GM18951 (cell line): ENCODE results near the gene GNG10.

ENCODE experiments used
- POLR2A ChIP-seq: IDR thresholded peaks from 4 replicates; pipeline ENCODE4 v1.6.1; 2011; ENCODE audit warnings: mild to moderate bottlenecking; ENCODE audit not compliant: insufficient read length, insufficient read depth; ENCODE audit errors: extremely low read depth
- in situ Hi-C: fragments of 300-500 bp; cut with MboI; formaldehyde crosslinking; loops from one replicate; pipeline ENCODE4 v1.12.0; 2022; ENCODE audit warnings: low sequenced_read_pairs, mixed read lengths, inconsistent platforms; ENCODE audit not compliant: unreplicated experiment

Gene GNG10

DNA sequence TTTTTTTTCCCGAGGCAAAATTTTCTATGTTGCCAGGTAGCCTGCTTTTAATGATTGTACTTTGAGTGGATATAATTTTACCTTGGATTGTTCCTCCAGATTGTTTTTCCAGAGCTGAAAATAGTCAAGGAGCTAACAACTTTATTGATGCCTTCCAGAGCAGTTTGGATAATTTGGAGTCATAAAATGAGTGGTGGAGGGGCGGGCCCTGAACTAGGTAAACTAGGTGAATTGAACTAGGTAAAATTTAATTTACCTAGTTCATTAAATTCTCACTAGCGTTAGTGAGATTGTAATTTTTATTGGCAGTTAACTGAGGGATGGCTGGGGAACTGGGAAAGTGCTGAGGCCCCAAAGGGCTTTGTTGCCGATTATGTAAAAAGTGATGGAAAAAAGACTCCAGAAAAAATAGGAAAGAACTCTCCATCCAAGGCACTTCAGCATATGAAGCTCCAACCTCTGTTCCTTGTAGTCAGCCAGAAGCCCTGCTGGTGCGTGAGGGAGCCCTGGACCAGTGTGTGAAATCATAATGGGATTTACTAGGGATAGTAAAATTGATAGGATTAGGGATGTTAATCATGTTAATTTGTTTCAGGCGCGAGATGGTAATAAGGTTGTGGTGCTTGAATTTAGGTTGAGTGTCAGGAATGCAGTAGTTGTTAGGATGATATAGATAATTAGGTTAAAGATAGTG lies 28.6 kb upstream of the GNG10 start:
- no peak for TF ChIP-seq POLR2A
- in situ Hi-C loops, result no loop called here

DNA sequence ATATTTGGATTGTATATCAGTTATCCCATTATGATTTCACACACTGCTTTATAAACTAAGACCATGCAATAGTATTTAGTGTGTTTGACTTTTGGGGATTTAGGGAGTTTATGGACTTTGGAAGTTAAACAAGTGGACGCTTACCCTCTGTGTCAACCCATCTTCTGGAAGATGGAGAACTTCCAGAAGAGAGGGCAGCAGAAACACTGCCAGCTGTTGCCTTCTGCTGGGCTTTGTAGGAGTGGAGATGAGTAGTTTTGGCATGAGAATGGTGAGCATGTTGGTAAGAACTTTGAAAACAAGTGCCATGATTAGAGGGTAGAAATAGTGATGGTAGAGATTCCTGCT lies 28.0 kb upstream of the GNG10 start:
- in situ Hi-C loops, result no loop called here
- no peak for TF ChIP-seq POLR2A

DNA sequence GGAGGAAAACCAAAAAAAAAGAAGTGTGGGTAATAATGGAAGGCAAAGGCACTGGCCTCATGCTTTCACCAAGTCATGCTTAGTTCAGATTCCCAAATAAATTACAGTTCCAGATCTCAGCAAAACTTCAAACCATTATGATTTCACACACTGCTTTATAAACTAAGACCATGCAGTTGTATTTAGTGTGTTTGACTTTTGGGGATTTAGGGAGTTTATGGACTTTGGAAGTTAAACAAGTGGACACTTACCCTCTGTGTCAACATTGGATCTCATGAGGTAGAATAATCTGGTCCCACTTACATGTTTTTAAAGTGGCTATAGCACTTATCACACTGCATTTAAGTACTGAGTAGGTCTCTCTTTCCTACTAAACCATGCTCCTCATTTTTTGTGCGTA lies 26.5 kb upstream of the GNG10 start:
- in situ Hi-C loops, result no loop called here
- no peak for TF ChIP-seq POLR2A

DNA sequence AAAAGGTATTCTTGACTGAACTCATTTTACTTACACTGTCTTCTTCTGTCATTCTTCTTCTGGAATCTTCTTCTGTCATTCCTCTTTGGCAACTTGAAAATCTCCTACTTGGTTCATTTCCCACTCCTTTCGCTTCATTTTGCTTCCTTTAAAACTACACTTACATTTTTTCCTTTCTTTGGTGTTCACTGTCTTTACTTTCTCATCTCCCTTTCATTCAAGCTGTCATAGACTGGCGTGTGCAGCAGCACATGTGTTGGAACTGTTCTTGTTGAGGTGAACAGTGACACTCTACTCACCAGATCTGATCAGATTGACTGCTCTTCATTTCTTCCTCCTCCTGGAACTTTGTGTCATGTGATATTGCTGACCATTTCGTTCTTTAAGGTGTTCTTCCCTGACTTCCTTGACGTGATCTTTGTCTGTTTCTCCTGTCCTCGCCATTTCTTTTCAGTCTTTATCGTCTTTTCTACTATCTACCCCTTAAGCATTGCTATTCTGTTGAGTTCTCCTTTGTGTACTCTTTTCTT lies 23.9 kb upstream of the GNG10 start:
- TF ChIP-seq POLR2A, result no peak
- in situ Hi-C loops, result no loop called here

DNA sequence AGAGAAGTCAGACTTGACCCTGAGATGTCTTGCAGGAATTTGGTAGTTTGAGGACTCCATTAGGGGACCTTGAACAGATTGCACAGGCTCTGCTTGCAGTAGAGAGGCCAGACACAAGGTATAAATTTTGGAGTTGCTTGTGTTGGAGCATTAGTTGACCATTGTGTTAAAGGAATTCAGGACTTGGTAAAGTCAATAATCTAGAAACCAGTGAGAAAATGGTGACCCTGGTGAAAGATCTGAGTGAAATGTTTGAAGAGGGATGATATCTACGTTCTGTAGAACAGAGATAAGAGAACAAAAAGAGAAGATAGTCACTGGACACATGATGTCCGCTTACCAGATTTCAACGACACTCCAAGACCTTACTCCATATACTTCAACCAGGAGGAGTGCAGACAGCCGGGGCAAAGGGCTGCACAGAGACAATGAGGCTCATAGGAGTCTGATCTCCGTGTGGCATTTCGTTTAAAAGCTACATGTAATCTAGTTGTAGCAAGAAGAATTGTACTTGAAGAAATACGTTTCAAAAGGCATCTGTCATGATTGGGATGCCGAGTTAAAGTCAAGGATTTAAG lies 17.1 kb upstream of the GNG10 start:
- in situ Hi-C loops, result no loop called here
- TF ChIP-seq POLR2A, result no peak

DNA sequence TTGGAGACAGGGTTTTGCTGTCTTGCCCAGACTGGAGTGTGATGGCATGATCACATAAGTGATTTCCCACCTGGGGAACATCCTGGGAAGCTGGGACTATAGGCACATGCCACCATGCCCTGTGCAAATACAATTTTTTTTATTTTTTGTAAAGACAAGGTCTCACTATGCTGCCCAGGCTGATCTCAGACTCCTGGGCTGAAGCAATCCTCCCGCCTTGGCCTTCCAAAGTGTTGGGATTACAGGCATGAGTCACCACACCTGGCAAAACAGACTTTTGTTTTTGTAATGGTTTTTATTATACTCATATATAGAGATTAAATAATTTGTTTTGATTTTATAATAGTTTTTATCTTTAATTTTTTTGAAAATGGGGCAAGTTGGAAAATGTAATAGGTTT lies 15.6 kb upstream of the GNG10 start:
- in situ Hi-C loops, result no loop called here
- TF ChIP-seq POLR2A, result no peak

DNA sequence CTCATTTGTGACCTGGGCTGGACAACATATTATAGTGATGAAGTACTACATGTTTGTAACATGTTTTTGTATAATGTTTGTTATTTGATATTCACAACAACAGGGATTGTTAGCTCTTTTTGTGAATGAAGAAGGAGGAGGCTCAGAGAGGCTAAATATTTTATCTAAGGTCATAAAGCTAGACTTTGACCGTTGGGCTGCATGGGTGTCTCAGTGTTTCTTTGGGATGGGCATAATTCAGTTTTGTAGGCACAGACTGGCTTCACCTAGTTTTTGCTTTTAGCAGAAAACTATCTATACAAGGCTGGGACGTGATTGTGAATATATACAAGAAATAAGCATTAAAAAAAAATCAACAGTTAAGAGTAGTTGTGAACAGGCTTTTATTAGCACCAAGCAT lies 15.0 kb upstream of the GNG10 start:
- TF ChIP-seq POLR2A, result no peak
- in situ Hi-C loops, result no loop called here

DNA sequence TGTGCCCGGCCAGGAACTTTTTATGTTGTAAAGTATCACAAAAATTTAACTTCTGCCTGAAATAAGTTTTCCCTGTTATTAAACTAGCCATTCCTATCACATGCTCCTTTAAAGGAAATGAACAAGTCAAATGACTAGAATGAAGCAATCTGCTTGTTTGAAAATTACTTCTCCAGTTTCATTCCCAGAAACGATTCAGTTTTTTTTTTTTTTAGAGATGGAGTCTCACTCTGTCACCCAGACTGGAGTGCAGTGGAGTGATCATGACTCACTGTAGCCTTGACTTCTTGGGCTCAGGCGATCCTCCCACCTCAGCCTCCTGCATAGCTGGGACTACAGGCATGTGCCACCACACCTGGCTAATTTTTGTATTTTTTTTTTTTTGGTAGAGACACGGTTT lies 13.3 kb upstream of the GNG10 start:
- in situ Hi-C loops, result no loop called here
- TF ChIP-seq POLR2A, result no peak

DNA sequence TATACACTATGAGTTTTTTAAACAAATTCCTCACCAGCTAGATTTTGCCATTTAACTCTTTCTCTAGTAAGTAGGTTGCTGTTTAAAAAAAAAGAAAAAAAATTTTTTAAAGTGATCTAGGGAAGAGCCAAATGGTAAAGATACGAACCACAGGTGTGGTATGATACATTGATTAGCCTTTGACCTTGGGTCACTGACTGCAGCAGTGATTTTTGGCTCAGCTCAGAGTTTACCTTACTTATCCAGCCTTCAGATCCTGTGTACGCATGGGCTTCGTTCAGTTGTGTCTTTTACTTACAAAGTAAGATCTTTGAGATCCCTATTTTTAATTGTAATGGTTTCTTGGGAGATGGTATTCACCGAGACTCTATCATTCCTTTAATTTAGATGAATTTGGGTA lies 12.4 kb upstream of the GNG10 start:
- in situ Hi-C loops, result no loop called here
- TF ChIP-seq POLR2A, result no peak

DNA sequence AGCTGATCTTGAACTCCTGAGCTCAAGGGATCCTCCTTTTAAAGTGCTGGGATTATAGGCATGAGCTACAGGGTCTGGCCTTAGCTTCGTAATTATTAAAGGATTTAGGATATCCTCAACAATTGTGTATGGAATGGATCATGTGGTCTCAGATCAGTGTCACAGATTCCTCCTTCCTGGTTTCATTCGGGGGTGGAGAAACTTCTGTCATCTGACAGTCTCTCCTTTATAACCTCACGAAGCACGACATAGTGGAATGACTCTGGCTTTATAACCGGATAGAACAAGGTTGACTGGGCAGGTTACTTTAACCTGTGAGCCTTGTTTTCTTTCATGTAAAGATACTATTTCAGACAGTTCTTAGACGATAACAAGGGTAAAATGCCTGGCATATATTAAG lies 4.4 kb upstream of the GNG10 start:
- no peak for TF ChIP-seq POLR2A
- in situ Hi-C loops, result no loop called here

DNA sequence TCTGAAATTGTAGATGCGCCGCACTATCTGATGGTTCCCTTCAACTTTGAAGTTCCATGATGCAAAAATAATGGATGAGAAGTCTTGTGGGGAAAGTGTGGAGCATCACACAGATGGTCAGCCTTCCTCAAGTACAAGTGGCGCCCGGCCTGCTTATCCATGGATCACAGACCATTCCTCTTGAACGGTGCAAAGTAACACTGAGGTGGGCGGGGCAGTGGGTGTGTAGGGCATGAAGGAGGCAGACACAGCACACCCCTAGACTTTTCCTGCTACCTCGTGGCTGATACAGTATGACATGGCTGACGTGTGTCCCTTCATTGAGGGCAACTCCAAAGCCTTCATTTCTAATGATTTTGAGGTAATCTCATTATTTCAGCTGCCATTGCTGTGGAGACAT lies 2.5 kb upstream of the GNG10 start:
- no peak for TF ChIP-seq POLR2A
- in situ Hi-C loops, result no loop called here

DNA sequence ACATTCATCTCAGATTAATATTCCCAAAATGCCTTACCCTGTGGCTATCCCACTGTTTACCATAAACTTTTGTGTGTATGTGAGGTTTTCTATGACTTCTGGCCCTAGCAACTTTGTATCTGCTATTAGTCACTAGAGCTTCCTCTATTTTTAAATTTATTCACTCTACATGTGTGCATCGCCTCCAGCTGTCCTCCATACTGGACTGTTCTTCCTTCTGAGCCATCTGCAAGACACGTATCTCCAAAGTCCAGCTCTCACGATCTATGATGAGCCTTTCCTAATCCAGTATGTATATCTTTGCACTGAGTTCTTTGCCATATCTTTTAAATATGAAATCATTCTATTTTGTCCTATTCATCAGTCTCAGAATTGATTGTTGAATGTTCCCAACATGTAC lies 1.7 kb upstream of the GNG10 start:
- in situ Hi-C loops, result no loop called here
- no peak for TF ChIP-seq POLR2A

DNA sequence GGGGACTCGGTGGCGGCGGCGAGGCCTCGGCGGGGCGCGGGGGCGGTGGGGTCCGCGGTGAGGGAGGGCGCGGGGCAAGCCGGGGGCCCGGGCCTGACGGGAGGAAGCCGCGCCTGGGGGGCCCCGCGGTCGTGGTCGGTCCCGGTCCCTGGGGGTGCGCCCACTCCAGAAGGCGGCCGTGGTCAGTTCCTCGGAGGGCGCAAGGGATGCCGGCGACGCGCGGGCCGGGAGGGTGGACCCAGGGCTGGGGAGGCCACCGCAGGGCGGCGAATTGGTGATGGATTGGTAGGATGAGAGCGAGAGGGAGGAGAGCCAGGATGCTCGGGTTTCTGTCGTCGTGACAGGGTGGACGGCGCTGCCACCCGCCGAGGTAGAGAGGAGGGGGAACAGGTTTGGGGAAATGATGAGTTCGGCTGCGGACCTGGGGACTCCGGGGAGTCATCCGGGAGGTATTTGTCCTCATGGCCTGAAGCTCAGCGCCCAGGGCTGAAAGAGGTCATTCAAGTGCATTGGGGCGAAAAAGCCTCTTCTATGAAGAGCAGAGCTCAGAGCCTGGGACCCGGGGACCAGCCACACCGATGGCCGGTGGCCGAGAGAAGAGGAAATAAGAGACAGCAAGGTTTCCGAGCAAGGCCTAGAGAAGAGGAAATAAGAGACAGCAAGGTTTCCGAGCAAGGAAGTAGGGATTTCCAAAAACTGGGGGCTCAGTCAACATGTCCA lies 557 bp downstream of the GNG10 start:
- no peak for TF ChIP-seq POLR2A
- in situ Hi-C loops, result no loop called here
